Measurements from ENCODE around the gene HMX2. TPM values are rescaled to one million over a fixed set of nuclear protein-coding genes. Genes with fewer than 3 reads are reported as not detected.

HMX2 gene
- total RNA-seq (2022; extraction: Qiagen RNA extraction) = 0.10 to 0.15 TPM (median 0.12 TPM) in 4 of 5 replicates, not detected in the other

GRCh38 chr10:123147635-123148413 lies at the start of gene HMX2:
HMX2 (plus strand) TSS chr10:123148136; CDS start chr10:123148379, 243 bp downstream.

GRCh38 chr10:123135415-123136141 lies 12.4 kb upstream of the HMX2 start, which contains the start of gene HMX3:
HMX3 (plus strand) TSS chr10:123135970; CDS start chr10:123136051, 81 bp downstream.

GRCh38 chr10:123154092-123154710 lies 6.3 kb downstream of the HMX2 start, which contains the start of gene BUB3:
BUB3 (plus strand) TSS chr10:123154402; CDS start chr10:123154918, 516 bp downstream.

Other genes with a start within 250 kb of the HMX2 start
- gene FAM24A, start 237.5 kb upstream of the HMX2 start, total RNA-seq (2022; extraction: Qiagen RNA extraction) = not detected in 5 replicates
- 5.7 to 9.8 TPM (median 9.1 TPM) in 5 replicates for gene C10orf88, start 193.9 kb upstream of the HMX2 start, total RNA-seq (2022; extraction: Qiagen RNA extraction)
- 3.7 to 4.8 TPM (median 4.2 TPM) in 5 replicates for gene PSTK, start 167.7 kb upstream of the HMX2 start, total RNA-seq (2022; extraction: Qiagen RNA extraction)
- gene IKZF5, start 139.3 kb upstream of the HMX2 start, total RNA-seq (2022; extraction: Qiagen RNA extraction) = 5.5 to 8.7 TPM (median 6.3 TPM) in 5 replicates
- gene ACADSB, start 139.1 kb upstream of the HMX2 start, total RNA-seq (2022; extraction: Qiagen RNA extraction) = 5.6 to 9.9 TPM (median 8.7 TPM) in 5 replicates
- 0.08 to 0.13 TPM in 2 of 5 replicates, not detected in the others for gene HMX3, start 12.2 kb upstream of the HMX2 start, total RNA-seq (2022; extraction: Qiagen RNA extraction)
- gene BUB3, start 6.3 kb downstream of the HMX2 start, total RNA-seq (2022; extraction: Qiagen RNA extraction) = 166 to 198 TPM (median 169 TPM) in 5 replicates